Stomach (tissue), 9 donors: ENCODE measurements around the gene IER5. TPM values are rescaled to one million over a fixed set of nuclear protein-coding genes. Genes with fewer than 3 reads are reported as not detected.
A peak's percentile ranks its signal among the peaks of the same experiment; 100 is the strongest.

ENCODE experiments used
- DNase-seq, 2 donors: peaks; one replicate each; pipeline versions ENCODE4 v3.0.0 to v3.0.0-alpha.2; 2013 to 2019
- H3K27ac ChIP-seq, 5 donors: fragments of 200-600 bp in 4 of 5; sonication (generic) in 4 of 5; one replicate each; pipeline ENCODE4 v1.5.1; 2013 to 2019; ENCODE audit warnings: mild to moderate bottlenecking in 1 of 5, moderate library complexity in 1 of 5
- H3K27me3 ChIP-seq, 3 donors: fragments of 200-600 bp; sonication (generic); one replicate each; pipeline ENCODE4 v1.5.1; 2017 to 2019; ENCODE audit warnings: mixed run types in 1 of 3
- H3K36me3 ChIP-seq, 4 donors: fragments of 200-600 bp; sonication (generic); 1 replicate in 3 of 4; 2 replicates in 1 of 4; pipeline ENCODE4 v1.5.1; 2016 to 2019
- H3K4me1 ChIP-seq, 4 donors: fragments of 200-600 bp; sonication (generic); one replicate each; pipeline ENCODE4 v1.5.1; 2016 to 2019
- H3K4me3 ChIP-seq, 4 donors: fragments of 200-600 bp; sonication (generic) in 3 of 4; one replicate each; pipeline ENCODE4 v1.5.1; 2016 to 2019; ENCODE audit warnings: mild to moderate bottlenecking in 1 of 4
- H3K9me3 ChIP-seq, 4 donors: fragments of 200-600 bp; sonication (generic); one replicate each; pipeline ENCODE4 v1.5.1; 2016 to 2019
- EP300 ChIP-seq: sonication (generic); formaldehyde crosslinking; IDR thresholded peaks from one replicate; pipeline ENCODE4 v1.6.1; 2017; ENCODE audit warnings: antibody characterized with exemption
- POLR2A ChIP-seq, 4 donors: fragments of 450-650 bp; IDR thresholded peaks; one replicate each; pipeline ENCODE4 v1.6.1; 2016; ENCODE audit warnings: antibody characterized with exemption in 4 of 4, control low read depth in 2 of 4, mild to moderate bottlenecking in 1 of 4, moderate library complexity in 1 of 4
- POLR2AphosphoS5 ChIP-seq, 3 donors: sonication (generic); formaldehyde crosslinking; IDR thresholded peaks; one replicate each; pipeline ENCODE4 v1.6.1; 2016; ENCODE audit warnings: antibody characterized with exemption in 3 of 3
- WGBS, 5 donors: extraction: QIAGEN DNeasy Blood & Tissue Kit in 3 of 5; methylation state at CpG; one replicate each; pipeline versions ENCODE4 v1.1.5 to v1.1.7; 2013 to 2018; 5-methylcytosine and 5-hydroxymethylcytosine counted together
- intact Hi-C: fragments of 100-400 bp; cut with DNase I; formaldehyde crosslinking; loops from one replicate; pipeline ENCODE4 v1.15.1; 2023; ENCODE audit warnings: low total_unique reads
- polyA plus RNA-seq, 3 donors: library from polyadenylated mRNA; stranded (reverse); fragments of 200-250 nt; gene quantifications; one replicate each; pipeline ENCODE4 v1.2.3, GENCODE V29; 2013
- total RNA-seq, 5 donors: library from RNA; depleted of rRNA; stranded (reverse); fragments of >200 nt; gene quantifications; one replicate each; pipeline versions ENCODE4 v1.1.0 to v1.2.3, GENCODE V29; 2014 to 2016
- TF ChIP-seq, protein P1 (sequence below), 7 experiments: fragments of 450-650 bp in 4 of 7; fragments of 200-600 bp in 3 of 7; sonication (generic) in 3 of 7; IDR thresholded peaks; one replicate each; pipeline ENCODE4 v1.5.1; 2016 to 2019; ENCODE audit warnings: antibody characterized with exemption in 7 of 7, control low read depth in 2 of 7, mild to moderate bottlenecking in 1 of 7
- donor health status: healthy with polysubstance abuse.
- donor health status: Bipolar disorder and iron deficiency.
- donor health status: healthy.

IER5 gene
- total and polyA plus RNA-seq, 8 donors = 1.2 to 33.3 (median 10.2) TPM

DNA sequence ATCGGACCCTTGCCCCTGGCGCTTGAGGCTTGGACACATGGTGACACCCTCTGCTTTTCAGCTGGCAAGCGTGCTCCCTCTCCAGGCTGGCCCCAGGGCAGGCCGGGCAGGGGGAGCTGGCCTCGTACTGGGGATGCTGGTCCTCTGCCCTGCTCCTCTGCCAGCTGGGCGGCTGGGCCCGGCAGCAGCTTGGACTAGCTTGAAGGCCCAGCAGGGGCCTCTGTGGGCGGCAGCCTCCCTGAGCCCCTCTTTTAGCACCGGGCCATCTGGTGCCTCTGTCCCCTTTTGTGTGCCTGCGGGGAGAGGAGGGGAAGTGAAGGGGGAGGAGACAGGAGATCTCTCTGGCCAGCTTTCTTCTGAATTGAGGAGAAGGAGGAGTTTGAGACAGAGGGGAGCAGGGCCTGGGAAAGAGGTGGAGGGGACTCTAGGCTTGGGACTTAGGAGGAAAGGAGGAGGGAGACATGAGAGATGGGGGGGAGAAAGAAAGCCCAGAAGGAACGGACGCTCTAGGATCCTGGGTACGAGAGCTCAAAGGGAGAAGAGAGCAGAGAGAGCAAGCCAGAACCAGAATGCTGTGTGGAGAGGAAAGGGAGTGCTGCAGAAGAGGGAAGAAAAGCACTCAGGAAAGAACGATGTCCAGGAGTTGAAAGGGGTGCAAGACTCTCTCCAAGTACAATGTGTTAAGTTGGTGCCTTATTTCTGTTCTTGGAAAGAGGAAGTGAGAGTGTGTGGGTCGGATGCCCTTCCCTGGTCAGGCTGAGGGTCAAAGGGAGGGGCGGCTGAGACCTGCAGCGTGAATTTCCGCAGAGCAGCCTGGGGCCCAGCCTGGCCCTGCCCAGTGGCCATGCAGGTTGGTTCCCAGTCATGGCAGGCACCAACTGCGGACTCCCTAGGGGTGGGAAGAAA, 40.3 kb downstream of the IER5 start:
- DNase-seq = peak in 1 of 2 donors; percentile 57
- Histone ChIP-seq H3K9me3 (no peaks in the 10 kb centered on the region), H3K27ac (peak overlapping the region in 4 of 5 donors; percentile 17 to 58 (median 40)), H3K27me3 (no peaks in the 10 kb centered on the region), H3K36me3 (no peaks in the 10 kb centered on the region), H3K4me3 (no peak overlapping the region), H3K4me1 (peaks cover 6 to 45% (median 9%) of the 10 kb centered on the region in 4 donors)
- intact Hi-C loops = no loop called here
- TF ChIP-seq POLR2A (IDR thresholded peaks at IDR 0.05) (no peak), POLR2AphosphoS5 (IDR thresholded peaks at IDR 0.05) (no peak), EP300 (no peak)
- TF ChIP-seq, protein P1, sequence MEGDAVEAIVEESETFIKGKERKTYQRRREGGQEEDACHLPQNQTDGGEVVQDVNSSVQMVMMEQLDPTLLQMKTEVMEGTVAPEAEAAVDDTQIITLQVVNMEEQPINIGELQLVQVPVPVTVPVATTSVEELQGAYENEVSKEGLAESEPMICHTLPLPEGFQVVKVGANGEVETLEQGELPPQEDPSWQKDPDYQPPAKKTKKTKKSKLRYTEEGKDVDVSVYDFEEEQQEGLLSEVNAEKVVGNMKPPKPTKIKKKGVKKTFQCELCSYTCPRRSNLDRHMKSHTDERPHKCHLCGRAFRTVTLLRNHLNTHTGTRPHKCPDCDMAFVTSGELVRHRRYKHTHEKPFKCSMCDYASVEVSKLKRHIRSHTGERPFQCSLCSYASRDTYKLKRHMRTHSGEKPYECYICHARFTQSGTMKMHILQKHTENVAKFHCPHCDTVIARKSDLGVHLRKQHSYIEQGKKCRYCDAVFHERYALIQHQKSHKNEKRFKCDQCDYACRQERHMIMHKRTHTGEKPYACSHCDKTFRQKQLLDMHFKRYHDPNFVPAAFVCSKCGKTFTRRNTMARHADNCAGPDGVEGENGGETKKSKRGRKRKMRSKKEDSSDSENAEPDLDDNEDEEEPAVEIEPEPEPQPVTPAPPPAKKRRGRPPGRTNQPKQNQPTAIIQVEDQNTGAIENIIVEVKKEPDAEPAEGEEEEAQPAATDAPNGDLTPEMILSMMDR (IDR thresholded peaks at IDR 0.05) = no peak
- 55 to 69% (median 65%) methylated on average over 17 to 19 of the region's 19 CpGs for WGBS, 5 donors

DNA sequence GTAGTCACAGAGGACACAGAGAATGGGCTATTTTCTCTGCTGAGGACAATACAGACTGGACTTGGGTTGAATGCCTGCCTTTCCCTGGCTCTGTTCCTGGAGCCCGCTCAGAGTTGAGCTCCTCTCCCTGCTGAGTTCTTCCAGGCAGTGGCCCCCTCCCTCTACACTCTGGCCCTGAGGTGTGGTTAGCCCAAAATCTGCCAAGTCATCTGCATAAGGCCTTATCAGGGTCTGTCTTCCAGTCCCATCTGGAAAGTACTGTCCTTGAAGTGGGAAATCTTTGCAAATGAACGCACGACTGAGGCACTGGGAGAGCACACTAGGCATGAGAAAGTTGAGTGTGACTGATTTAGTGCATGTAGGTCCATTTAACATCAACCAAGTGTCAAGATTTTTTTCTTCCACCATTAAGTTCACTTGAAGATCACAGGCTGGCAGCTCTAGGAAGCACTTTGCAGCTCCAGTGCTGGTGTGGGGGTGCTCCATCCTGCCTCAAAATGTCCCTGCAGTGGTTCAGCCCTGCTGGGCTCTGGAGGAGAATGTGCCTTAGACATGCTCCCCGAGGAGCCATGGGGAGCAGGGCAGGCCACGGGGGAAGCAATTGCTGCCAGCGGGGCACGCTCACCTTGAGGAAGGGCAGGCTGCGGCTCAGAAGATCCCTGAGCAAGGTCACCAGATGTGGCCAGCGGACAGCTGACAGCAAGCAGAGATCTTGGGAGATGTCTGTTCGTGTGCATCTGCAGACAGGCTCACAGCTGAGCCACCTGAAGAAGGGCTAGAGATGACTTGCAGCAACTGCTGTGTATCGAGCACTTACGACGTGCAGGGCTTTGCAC, 41.5 kb downstream of the IER5 start:
- Histone ChIP-seq H3K36me3 (no peaks in the 10 kb centered on the region), H3K27me3 (no peaks in the 10 kb centered on the region), H3K9me3 (no peaks in the 10 kb centered on the region), H3K4me1 (peaks cover 9 to 56% (median 15%) of the 10 kb centered on the region in 4 donors), H3K4me3 (no peak overlapping the region), H3K27ac (no peak overlapping the region)
- 90 to 95% (median 94%) methylated on average over 13 of the region's 13 CpGs for WGBS, 5 donors
- TF ChIP-seq, protein P1 (IDR thresholded peaks at IDR 0.05) = no peak
- TF ChIP-seq EP300 (no peak), POLR2A (IDR thresholded peaks at IDR 0.05) (no peak), POLR2AphosphoS5 (IDR thresholded peaks at IDR 0.05) (no peak)
- DNase-seq = no peak
- intact Hi-C loops = no loop called here

DNA sequence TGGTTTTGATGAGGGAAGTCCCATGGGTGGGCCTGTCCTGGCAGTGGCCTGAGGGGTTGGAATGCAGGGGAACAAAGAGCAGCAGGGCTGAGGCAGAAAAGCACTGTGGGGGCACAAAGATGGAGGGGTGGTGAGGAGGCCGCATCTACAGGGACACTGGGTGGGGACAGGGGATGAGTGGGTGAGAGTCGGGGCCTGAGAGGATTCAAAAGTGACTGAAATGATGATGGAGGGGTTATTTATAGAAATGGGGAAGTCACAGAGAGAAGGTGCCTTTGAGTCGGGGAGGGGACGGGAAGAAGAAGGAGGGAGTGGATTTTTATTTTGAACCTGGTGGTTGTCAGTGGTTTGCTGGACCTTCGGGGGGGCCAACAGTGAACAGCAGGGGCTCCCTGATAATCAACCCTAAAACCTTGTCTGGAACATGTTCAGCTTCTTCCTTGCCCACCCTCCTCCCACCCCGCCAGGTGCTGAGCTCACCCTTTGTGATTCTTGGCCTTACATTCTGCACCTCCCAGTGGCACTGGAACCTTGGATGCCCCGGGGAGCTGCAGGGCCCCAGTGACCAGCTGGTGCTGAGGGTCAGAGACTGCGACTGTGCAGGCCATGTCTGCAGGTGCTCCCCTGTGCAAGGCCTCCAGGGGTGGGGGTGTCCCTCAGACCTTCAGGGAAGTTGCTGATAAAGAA, 42.9 kb downstream of the IER5 start:
- no peak overlapping the region for H3K4me3 ChIP-seq
- 74 to 84% (median 80%) methylated on average over 7 to 8 of the region's 8 CpGs for WGBS, 5 donors
- no peak overlapping the region for H3K27ac ChIP-seq
- intact Hi-C loops = no loop called here
- H3K4me1 ChIP-seq = peaks cover 16 to 69% (median 26%) of the 10 kb centered on the region in 4 donors
- H3K36me3 ChIP-seq = no peaks in the 10 kb centered on the region
- TF ChIP-seq POLR2AphosphoS5 (IDR thresholded peaks at IDR 0.05) (no peak), EP300 (no peak), POLR2A (IDR thresholded peaks at IDR 0.05) (no peak)
- TF ChIP-seq, protein P1 (IDR thresholded peaks at IDR 0.05) = no peak
- H3K27me3 ChIP-seq = no peaks in the 10 kb centered on the region
- no peak for DNase-seq
- H3K9me3 ChIP-seq = no peaks in the 10 kb centered on the region

DNA sequence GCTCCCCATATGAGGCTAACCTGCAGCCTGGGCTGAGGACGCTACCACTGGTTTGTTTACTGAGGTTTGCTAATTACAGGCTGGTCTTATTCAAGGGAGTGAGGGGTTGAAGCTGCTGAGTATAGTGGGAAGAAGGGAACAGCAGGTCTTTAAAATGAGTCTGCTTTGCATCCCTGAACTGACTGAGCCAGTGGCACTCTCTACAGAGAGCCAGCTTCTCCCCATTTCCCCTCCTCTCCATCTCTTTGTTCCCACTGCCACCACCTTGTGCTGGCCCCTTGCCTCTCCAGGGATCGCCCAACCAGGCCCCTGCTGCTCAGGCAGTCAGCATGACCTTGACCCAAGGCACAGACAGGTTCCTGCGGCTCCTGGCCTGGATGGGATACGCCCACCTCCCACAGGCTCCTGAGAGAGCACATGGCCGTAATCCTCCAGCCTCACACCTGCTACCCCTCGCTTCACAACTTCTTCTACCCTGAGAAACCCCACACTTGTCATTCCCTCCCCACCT, 45.0 kb downstream of the IER5 start:
- intact Hi-C loops = no loop called here

More for the DNA sequence above, 45.0 kb downstream of the IER5 start:
- Histone ChIP-seq H3K27ac (no peak overlapping the region), H3K27me3 (no peaks in the 10 kb centered on the region), H3K4me1 (peaks cover 13 to 51% (median 22%) of the 10 kb centered on the region in 4 donors), H3K36me3 (no peaks in the 10 kb centered on the region), H3K9me3 (no peaks in the 10 kb centered on the region), H3K4me3 (no peak overlapping the region)
- TF ChIP-seq POLR2AphosphoS5 (IDR thresholded peaks at IDR 0.05) (no peak), POLR2A (IDR thresholded peaks at IDR 0.05) (no peak), EP300 (no peak)
- TF ChIP-seq, protein P1 (IDR thresholded peaks at IDR 0.05) = no peak
- no peak for DNase-seq
- WGBS, 5 donors = 86 to 93% (median 90%) methylated on average over 6 of the region's 6 CpGs
